ENCODE measurements around the gene BCL2L12. TPM values are rescaled to one million over a fixed set of nuclear protein-coding genes. Genes with fewer than 3 reads are reported as not detected.

Gene BCL2L12
- total RNA-seq, 4 donors from 2014 or later = 4.7 to 8.1 (median 7.2) TPM

GRCh38 chr19:49640113-49640898 is 25.4 kb upstream of the BCL2L12 start, which contains the start of gene RRAS:
Gene RRAS (minus strand): TSS chr19:49640143. CDS start chr19:49640098, 45 bp downstream.
- WGBS, 2 donors = 0 to 1% methylated on average over 45 to 48 of the region's 51 CpGs
- Histone ChIP-seq H3K27me3 (no peaks in the 10 kb centered on the region), H3K9me3 (no peaks in the 10 kb centered on the region), H3K36me3 (no peaks in the 10 kb centered on the region), H3K27ac (peak within 1 kb of the TSS; percentile 95 to 98 (median 96)), H3K4me3 (replicated peaks in 1 of 3) (peak within 1 kb of the TSS; percentile 5 to 75 (median 72)), H3K4me1 (peaks cover 25 to 57% of the 10 kb centered on the region in 2 donors)
- TF ChIP-seq CTCF (IDR thresholded peaks at IDR 0.05) (no peak), POLR2A (IDR thresholded peaks at IDR 0.05) (peak in 1 of 2 donors; percentile 92)
- intact Hi-C loops (cut with DNase I) = no loop called here
- DNase-seq = peak; percentile 100

- peak; percentile 99 to 100 for DNase-seq
- no peak for TF ChIP-seq CTCF (IDR thresholded peaks at IDR 0.05)
- TF ChIP-seq POLR2A (IDR thresholded peaks at IDR 0.05) = peak; percentile 83 to 86
- peaks cover 6% of the 10 kb centered on the region in 2 donors for H3K36me3 ChIP-seq
- peaks cover 25 to 51% of the 10 kb centered on the region in 2 donors for H3K4me1 ChIP-seq
- no peaks in the 10 kb centered on the region for H3K27me3 ChIP-seq
- H3K27ac ChIP-seq = peak within 1 kb of the TSS; percentile 95 to 98 (median 96)
- 0% methylated on average over 20 to 40 of the region's 87 CpGs for WGBS, 2 donors
- intact Hi-C loops (cut with DNase I) = no loop called here
- no peaks in the 10 kb centered on the region for H3K9me3 ChIP-seq
- H3K4me3 ChIP-seq (replicated peaks in 1 of 3) = peak within 1 kb of the TSS; percentile 47 to 90 (median 75)
These were observed 23.8 kb upstream of the BCL2L12 start, which contains the start of gene SCAF1 for GRCh38 chr19:49641688-49642491. Gene SCAF1 (plus strand): TSS chr19:49642209. CDS start chr19:49645027, 2,818 bp downstream.

DNA sequence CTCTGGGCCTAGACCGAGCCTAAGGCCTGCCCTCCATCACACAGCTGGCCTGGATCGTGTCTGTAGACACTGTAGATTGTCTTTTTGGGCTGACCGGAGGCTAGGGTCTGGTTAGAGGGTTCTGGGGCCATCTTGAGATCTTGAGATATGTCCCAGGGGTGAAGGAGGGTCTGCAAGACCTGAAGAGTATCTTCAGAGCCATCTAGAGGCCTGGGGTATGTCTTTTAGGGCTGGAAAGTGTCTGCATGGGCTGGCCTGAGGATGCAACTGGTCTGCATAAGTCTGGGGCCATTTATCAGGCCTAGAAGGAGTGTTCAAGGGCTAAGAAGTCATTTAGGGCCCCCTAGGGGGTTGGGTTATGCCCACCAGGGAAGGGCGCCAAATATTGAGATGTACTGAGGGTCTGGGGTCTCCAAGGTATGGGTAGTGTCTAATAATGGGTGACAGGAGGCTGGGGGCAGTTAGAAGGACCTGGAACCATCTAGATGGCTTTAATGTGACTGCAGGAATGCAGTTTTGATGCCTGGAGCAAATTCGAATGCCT is 23.2 kb upstream of the BCL2L12 start:
- no peak for DNase-seq
- H3K4me1 ChIP-seq = peaks cover 25 to 48% of the 10 kb centered on the region in 2 donors

GRCh38 chr19:49643466-49643865 is 22.3 kb upstream of the BCL2L12 start:
- WGBS, 2 donors = 85% methylated on average over 2 of the region's 2 CpGs
- H3K36me3 ChIP-seq = peaks cover 11 to 13% of the 10 kb centered on the region in 2 donors
- H3K27me3 ChIP-seq = no peaks in the 10 kb centered on the region
- H3K27ac ChIP-seq = peak overlapping the region in 1 of 3 donors; percentile 75
- intact Hi-C loops (cut with DNase I) = no loop called here
- peaks cover 21 to 39% of the 10 kb centered on the region in 2 donors for H3K4me1 ChIP-seq
- H3K9me3 ChIP-seq = no peaks in the 10 kb centered on the region
- DNase-seq = no peak
- no peak for TF ChIP-seq CTCF (IDR thresholded peaks at IDR 0.05)
- no peak for TF ChIP-seq POLR2A (IDR thresholded peaks at IDR 0.05)
- H3K4me3 ChIP-seq (replicated peaks in 1 of 3) = no peak overlapping the region

More for the DNA sequence above, 23.2 kb upstream of the BCL2L12 start:
- peaks cover 11 to 13% of the 10 kb centered on the region in 2 donors for H3K36me3 ChIP-seq
- H3K4me3 ChIP-seq (replicated peaks in 1 of 3) = peak overlapping the region; percentile 47 to 90 (median 75)
- H3K9me3 ChIP-seq = no peaks in the 10 kb centered on the region
- WGBS, 2 donors = 7 to 11% methylated on average over 5 of the region's 5 CpGs
- TF ChIP-seq POLR2A (IDR thresholded peaks at IDR 0.05) (no peak), CTCF (IDR thresholded peaks at IDR 0.05) (no peak)
- peak overlapping the region; percentile 63 to 90 (median 75) for H3K27ac ChIP-seq
- intact Hi-C loops (cut with DNase I) = no loop called here
- H3K27me3 ChIP-seq = no peaks in the 10 kb centered on the region
